OCI-LY3 (cell line): Measurements from ENCODE around the gene ZSCAN10.
"Not testable (repeated sequence)": the region's sequence is repeated elsewhere in the genome, so short reads cannot be mapped to it uniquely, and the experiment has no call there.

Source experiments
- EZH2phosphoT487 ChIP-seq: fragments of 200-600 bp; shearing (Covaris generic); IDR thresholded peaks from 2 replicates; pipeline ENCODE4 v1.6.1; 2018; ENCODE audit warnings: antibody characterized with exemption, mixed run types, low read depth
- TF ChIP-seq, protein P1 (sequence below): fragments of 200-600, 300-600 bp; sonication (generic); IDR thresholded peaks from 2 replicates; pipeline ENCODE4 v1.5.1; 2014; ENCODE audit warnings: antibody characterized with exemption, low read length, low read depth

DNA sequence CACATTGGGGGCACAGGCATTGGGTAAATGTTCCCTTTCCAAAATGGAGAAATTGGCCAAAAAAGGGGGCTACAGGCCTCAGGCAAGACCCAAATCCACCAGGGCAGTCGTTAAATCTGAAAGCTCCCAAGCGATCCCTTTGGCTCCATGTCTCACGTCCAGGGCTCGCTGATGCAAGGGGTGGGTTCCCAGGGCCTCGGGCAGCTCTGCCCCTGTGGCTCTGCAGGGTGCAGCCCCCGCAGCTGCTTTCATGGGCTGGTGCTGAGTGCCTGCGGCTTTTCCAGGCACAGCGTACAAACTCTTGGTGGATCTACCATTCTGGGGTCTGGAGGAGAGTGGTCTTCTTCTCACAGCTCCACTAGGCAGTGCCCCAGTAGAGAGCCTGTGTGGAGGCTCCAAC, 15.7 kb downstream of the ZSCAN10 start:
- TF ChIP-seq, protein P1, sequence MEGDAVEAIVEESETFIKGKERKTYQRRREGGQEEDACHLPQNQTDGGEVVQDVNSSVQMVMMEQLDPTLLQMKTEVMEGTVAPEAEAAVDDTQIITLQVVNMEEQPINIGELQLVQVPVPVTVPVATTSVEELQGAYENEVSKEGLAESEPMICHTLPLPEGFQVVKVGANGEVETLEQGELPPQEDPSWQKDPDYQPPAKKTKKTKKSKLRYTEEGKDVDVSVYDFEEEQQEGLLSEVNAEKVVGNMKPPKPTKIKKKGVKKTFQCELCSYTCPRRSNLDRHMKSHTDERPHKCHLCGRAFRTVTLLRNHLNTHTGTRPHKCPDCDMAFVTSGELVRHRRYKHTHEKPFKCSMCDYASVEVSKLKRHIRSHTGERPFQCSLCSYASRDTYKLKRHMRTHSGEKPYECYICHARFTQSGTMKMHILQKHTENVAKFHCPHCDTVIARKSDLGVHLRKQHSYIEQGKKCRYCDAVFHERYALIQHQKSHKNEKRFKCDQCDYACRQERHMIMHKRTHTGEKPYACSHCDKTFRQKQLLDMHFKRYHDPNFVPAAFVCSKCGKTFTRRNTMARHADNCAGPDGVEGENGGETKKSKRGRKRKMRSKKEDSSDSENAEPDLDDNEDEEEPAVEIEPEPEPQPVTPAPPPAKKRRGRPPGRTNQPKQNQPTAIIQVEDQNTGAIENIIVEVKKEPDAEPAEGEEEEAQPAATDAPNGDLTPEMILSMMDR = not testable (repeated sequence)
- TF ChIP-seq EZH2phosphoT487 = not testable (repeated sequence)
